ENCODE results near the gene PKD1L1.

DNA sequence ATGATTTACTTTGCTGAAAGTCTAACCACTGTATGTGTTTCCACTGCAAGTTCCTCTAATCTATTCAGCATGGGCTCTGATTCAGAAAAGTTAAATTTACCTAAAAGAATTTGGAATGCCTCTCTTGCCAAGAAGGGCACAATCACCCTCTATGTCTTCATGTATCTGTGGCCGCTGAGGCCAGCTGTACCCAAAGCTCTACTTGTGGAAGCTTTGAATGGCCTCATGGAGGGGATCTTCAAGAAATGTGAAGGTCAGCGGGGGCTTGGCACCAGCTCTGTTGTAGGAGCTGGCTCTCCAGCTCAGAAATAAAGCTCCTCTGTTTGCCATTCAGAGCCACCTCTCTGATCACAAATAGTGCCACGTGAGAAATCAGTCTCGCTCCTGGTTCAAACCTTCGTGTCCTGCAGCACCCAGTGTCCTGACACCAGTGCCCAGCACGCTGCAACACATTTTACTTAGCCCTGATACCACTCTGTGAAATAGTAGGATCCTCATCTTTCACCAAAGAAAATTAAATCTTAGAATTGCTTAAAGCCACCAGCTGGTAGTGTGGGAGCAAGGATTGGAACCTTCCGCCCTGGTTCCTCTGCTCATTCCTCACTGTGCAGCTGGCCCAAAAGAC lies 61.1 kb downstream of the PKD1L1 start:
- TF ChIP-seq, protein P1, sequence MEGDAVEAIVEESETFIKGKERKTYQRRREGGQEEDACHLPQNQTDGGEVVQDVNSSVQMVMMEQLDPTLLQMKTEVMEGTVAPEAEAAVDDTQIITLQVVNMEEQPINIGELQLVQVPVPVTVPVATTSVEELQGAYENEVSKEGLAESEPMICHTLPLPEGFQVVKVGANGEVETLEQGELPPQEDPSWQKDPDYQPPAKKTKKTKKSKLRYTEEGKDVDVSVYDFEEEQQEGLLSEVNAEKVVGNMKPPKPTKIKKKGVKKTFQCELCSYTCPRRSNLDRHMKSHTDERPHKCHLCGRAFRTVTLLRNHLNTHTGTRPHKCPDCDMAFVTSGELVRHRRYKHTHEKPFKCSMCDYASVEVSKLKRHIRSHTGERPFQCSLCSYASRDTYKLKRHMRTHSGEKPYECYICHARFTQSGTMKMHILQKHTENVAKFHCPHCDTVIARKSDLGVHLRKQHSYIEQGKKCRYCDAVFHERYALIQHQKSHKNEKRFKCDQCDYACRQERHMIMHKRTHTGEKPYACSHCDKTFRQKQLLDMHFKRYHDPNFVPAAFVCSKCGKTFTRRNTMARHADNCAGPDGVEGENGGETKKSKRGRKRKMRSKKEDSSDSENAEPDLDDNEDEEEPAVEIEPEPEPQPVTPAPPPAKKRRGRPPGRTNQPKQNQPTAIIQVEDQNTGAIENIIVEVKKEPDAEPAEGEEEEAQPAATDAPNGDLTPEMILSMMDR (IDR thresholded peaks at IDR 0.05): no peak
- TF ChIP-seq EP300 (IDR thresholded peaks at IDR 0.05): no peak

Data from gastroesophageal sphincter (tissue), 3 donors.